Measurements from ENCODE around the gene ARHGAP15.
A peak's percentile ranks its signal among the peaks of the same experiment; 100 is the strongest.
"Not testable (repeated sequence)": the region's sequence is repeated elsewhere in the genome, so short reads cannot be mapped to it uniquely, and the experiment has no call there.

The ARHGAP15 gene
- total RNA-seq = 220 to 297 reads per million in 2 donors

DNA sequence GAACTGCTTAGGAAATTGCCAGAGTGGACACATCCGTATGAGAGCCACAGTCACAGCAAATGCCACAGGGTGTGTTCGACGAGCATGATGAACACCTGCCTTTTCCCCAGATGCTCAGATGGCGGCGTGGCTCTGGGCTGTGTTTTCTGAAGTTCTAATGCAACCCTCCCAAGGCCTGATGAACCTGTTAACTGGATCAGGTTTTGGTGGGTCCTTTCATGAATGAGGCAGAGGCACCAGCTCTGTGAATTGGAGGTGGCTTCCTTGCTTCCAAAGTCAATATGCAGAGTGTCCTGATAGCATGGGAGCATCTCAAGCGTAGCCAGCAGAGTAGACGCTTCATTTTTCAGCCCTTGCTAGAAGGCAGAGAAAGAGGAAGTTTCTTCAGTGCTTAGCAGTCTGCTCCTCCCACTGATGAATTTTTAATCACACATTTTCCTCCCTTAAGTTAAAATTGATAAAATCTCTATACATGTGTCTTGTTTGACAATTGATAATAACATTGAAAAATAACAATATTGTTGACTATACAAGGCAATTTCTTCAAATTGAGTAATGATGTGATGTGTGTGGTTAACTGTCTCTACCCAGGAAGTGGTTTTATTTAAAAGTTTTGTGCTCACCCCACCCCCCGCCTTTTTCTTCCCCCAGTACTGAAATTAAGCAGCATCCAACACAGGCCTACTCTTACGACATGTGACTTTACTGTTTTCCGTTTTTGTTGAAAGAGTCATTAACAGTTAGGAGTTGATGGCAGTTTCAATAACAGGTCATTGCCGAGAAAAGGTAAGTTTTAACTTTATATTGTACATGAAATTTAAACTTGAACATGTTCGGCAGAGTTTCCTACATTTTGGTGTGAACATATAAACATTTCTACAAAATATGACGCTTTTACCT, at the start of gene ARHGAP15:
Gene ARHGAP15 (plus strand): TSS at position 739 of the 900 bp plus-strand sequence.
- peak; percentile 45 for DNase-seq

DNA sequence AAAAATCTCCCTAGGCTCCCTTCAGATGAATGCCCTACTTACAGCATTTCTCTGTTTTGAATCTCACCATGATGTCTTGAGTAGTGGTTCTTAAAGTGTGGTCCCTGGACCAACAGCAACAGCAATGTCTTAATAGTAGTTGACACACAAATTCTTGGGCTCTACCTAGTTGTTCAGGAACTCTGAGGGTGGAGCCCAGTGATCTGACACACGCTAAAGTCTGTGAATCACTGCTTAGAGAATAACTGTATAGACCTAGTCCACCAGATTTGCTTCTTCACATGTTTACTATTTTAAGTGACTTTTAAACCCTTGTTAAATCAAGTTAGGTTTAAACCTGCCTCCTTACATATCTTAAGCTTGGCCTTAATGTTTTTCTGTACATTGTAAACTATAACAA, 47.6 kb upstream of the ARHGAP15 start:
- no peak for DNase-seq

DNA sequence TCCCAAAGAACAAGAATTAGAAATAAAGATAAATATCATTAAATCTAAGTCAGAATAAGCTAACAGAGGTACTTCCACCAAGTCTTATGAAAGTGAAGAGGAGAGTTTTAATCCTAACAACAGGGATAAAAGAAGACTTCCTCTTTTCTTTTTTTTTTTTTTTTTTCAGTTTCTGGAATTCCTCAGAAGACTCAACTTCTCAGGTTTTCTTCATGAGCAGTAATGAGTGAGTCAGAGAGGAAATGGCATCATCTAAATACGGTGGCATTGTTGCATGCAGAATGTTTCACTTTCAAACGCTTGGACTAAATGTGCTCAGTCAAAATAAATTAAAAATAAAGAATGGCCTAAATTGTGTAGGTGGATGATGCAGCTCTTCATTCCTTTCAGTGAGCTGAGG, 45.6 kb upstream of the ARHGAP15 start:
- no peak for DNase-seq

DNA sequence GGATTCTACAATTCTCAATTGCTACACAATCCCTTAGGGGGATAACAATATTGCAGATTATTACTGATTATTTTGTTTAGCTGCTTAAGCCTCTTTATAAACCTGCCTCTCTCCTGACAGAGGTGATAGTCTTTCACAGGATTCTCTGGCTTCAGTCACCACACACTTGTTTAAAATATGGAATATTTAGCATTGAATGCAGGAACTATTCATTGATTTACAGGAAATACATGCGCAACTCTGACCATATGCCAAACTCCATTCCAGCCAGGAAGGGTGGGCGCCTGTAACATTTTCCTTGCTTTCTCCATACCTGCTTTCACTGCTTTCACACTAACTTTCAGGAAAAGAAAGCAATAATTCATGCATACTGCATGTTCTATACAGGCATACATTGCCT, 44.8 kb upstream of the ARHGAP15 start:
- no peak for DNase-seq

DNA sequence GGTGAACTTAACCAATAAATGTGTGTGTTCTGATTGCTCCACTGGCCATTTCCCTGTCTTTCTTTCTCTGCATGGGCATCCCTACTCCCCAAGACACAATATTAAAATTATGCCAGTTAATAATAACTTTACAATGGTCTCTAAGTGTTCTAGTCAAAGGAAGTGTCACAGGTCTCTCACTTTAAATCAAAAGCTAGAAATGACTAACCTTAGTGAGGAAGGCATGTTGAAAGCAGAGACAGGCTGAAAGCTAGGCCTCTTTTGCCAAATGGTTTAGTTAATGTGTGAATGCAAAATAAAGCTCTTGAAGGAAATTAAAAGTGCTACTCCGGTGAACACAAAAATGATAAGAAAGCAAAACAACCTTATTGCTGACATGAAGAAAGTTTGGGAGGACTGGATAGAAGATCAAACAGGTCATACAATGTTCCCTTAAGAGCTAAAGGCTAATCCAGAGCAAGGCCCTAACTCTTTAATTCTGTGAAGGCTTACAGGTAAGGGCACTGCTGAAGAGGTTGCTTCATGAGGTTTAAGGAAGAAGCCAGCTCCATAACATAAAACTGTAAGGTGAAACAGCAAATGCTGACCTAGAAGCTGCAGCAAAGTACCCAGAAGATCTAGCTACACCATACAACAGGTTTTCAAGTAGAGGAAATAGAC, 44.0 kb upstream of the ARHGAP15 start:
- no peak for DNase-seq

DNA sequence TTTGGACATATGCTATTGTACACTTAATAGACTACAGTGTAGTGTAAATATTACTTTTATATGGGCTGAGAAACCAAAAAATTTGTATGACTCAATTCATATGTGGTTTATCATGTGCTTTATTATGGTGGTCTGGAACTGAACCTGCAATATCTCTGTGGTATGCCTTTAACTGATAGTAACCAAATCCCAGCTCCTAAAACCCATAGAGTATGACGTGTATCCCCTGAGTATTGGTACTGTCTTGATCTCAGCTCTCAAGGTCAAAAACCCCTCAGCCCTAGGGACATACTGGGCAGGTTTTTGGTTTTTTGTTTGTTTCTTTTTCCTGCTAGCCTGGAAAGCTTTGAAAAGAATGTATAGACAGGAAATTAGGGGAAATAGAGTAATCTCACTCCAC, 42.2 kb upstream of the ARHGAP15 start:
- no peak for DNase-seq

DNA sequence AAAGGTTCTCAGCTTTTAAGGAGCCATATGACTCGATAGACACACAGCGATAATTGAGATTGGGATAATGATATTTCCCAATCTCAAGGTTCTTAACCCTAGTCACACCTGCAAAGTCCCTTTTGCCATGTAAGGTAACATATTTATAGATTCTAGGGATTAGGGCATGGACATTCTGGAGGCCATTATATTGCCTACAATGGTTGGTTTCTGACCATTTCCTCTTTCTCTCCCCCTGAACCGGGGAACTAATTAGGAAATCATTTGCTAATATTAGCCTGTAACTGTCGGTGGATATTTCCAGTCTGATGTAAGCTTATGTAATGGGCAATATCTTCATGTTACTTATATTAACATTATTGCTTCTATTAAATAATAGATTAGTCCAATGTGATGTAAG, 40.8 kb upstream of the ARHGAP15 start:
- no peak for DNase-seq

DNA sequence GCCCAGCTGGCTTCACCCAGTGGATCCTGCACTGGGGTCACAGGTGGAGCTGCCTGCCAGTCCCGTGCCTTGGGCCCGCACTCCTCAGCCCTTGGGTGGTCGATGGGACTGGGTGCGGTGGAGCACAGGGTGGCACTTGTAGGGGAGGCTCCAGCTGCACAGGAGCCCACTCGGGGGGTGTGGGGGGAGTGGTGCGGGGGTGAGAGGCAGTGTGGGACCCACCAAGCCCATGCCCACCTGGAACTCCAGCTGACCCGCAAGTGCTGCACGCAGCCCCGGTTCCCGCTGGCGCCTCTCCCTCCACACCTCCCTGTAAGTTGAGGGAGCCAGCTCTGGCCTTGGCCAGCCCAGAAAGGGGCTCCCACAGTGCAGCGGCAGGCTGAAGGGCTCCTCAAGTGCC, 39.7 kb upstream of the ARHGAP15 start:
- DNase-seq = not testable (repeated sequence)

DNA sequence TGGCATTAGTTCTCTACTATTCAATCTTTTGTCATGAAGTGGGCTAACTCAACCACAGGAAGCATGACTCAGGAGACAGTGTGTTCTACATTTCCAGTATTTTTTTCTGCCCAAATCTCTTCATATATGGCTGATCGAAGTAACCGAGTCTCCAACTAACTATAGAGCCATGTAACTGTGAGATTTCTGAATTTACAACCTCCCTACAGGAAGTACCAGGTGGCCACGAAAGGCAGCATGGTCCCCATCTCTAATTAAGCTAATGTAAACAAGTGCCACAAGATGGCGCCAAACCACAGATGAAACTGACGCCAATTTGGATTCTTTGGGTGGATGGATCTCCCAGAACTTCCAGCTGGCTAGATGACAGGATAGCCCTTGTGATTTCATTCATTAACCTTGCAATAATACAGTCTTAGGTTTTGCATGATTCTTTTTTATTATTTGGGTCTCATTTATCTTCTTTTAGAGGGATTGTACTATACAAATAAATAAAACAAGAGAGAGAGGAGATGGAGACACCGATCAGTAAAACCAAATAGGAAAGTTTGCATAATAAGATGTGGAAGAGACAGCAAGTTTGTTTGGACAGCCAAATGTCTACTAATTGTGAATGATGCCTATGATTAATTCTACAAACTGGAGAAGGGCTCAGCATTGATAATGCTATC, 18.3 kb upstream of the ARHGAP15 start:
- DNase-seq = peak; percentile 56

DNA sequence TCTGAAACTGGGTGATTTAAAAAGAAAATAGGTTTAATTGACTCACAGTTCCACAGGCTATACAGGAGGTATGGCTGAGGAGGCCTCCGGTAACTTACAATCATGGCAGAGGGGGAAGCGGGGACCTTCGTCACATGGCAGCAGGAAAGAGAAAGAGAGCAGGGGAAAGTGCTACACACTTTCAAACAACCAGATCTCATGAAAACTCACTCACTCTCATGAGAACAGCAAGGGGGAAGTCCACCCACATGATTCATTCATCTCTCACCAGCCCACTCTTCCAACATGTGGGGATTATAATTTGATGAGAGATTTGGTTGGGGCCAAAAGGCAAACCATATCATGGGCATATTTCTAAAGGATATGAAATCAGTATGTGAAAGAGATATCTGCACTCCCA, 12.0 kb upstream of the ARHGAP15 start:
- DNase-seq = no peak

DNA sequence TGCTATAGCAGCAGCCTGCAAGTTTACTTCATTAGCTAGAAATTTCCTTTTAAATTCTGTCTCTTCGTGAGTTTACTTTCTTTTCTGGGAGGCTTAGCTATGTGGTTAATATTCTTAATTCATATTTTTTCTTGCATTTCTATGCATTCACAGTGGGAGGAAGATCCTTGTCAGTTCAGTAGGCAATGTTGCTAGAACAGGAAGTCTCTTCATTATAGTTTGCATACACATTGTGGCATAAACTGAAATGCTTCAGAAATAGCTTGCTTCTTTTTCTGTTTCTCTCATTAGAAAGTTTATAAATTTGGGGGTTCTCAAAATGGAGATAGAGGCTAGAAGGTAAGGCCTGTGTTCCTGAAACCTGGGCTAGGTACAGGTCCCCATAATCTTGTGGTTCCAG, 8.1 kb upstream of the ARHGAP15 start:
- DNase-seq = no peak

DNA sequence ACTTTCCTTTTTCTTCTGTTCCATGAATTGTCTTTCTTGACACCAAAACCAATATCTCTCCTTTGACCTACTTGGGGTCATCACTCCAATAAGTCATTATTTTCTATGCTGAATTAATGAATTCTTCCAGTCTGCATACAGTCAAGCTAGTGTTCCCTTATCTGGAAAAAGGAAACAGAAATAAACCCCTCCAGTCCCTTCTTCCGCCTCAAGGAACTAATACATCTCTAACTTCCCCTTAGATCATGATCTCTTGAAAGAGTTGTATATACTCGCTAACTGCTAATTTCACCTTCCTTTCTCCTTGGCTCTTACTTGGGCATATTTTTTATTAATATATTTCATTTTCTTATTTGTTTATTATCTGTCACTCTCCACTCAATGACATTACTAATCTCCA, 7.3 kb upstream of the ARHGAP15 start:
- no peak for DNase-seq

DNA sequence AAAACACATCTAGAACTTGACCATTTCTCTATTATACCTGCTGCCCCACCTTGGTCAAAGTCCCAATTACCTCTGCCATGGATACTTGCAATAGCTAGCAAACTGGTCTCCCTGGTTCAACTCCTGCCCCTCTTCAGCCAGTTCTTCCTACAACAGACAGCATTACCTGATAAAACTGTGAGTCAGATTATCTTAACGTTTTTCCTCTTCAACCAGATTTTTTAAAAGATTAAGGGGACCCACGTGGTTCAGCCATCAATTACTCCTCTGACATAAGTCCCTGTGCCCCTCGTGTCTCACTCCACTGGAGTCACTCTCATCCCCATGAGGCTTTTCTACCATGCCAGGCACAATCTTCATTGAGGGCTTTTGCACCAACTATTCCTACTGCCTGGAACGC, 5.3 kb upstream of the ARHGAP15 start:
- no peak for DNase-seq

DNA sequence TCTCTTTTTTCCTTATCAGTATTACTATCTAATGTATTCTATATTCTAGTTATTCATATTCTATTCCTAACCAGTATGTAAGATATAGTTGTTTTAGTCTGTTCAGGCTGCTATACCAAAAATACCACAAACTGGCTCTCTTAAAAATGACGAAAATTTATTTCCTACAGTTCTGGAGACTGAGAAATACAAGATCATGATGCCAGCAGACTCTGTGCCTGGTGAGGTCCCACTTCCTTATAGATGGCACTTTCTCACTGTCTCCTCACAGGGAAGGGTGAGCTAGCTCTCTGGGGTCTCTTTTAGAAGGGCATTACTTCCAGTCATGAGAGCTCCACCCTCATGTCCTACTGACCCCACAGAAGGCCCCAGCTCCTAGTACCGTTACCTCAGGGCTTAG, 4.8 kb upstream of the ARHGAP15 start:
- no peak for DNase-seq

DNA sequence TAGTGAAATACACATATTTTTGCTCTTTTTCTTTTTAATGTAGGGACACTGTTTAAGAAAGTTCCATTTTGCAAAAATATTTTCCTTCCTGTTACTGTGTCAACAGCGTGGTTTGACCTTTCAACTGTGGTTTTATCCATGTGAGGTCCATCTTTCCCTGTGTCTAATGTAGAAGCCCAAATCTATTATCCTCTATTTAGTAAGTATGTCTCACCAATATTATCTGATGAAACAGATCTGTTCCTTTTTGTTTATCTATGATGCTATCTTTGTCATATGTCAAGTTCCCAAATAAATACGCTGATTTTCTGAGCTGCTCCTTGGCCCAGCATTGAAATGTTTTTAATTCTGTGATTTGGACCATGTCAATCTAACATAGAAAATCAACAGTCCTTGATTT, 3.5 kb upstream of the ARHGAP15 start:
- no peak for DNase-seq

DNA sequence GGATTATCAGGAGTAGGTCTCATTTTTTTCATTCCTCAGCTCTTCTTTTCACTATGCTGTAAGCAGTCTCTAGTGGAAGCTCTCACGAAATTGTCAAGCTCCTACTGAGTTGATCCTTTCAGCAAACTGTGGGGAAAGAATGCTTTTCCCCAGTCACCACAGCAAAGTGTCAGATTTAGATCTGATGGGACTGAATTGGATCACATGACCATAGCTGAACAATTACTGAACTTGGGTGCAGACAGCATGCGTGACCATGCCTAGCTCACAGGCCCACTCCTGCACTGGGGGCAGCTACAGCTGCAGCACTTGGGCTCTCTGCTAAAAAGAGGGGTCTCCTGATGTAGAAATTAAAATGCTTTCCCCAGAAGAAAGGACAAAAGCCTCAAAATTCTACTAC, 3.1 kb downstream of the ARHGAP15 start:
- no peak for DNase-seq

DNA sequence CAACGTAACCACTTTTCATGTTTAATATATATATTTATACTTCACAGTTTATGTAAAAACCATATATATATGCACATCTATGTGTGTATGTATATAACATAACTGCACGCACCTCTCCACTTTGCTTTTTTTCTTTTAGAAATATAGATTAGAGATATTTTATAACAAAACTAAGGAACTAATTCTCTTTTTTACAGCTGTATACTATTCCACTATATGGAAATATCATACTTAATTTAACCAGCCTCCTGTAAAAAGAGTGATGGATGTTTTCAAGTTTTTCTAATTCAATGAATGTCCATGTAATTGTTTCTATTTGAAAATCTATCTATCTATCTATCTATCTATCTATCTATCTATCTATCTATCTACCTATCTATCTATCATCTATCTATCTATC, 4.6 kb downstream of the ARHGAP15 start:
- no peak for DNase-seq

DNA sequence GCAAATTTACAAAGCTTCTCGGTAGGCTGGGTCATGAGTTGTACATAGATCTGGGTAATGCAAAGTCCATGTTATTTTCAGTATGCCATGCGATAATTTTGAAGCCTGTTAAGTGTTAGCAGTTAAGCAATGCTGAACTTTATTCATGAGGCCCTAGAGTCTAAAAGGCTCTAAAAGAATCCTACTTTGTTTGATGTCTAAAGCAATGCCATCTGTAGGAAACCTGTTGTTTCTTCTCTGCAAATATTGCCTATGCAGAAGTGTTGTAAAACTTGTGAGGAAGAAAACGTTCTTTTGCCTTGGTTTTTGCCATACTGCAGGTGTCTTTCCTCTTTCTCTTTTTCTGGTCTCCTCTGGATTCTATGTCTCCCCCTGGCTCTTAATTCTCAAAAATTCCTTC, 9.1 kb downstream of the ARHGAP15 start:
- DNase-seq = no peak

DNA sequence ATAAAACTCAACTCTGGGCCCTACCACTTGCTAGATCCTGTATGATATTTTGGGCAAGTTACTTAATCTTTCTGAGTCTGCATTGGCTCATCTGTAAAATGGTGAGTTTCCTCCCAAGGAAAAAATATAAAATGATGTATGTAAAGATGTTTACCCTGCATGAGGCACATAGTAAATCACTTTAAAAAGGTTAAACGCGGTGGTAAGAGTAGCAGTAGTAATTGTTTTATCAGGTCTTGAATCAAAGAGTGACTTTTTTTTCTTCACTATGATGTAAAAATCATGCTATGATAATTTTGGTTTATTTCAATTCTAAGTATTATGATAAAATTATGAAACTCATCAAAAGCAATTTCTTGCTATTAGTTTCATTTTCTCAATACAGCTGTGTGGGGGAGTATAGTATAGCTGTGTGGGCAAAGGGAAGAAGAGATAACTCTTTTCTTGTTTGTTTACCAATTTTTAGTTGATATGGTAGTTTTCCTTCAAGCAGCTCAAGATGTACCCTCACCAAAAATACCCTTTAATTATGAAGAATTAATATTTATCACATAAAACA, 10.7 kb downstream of the ARHGAP15 start:
- no peak for DNase-seq

DNA sequence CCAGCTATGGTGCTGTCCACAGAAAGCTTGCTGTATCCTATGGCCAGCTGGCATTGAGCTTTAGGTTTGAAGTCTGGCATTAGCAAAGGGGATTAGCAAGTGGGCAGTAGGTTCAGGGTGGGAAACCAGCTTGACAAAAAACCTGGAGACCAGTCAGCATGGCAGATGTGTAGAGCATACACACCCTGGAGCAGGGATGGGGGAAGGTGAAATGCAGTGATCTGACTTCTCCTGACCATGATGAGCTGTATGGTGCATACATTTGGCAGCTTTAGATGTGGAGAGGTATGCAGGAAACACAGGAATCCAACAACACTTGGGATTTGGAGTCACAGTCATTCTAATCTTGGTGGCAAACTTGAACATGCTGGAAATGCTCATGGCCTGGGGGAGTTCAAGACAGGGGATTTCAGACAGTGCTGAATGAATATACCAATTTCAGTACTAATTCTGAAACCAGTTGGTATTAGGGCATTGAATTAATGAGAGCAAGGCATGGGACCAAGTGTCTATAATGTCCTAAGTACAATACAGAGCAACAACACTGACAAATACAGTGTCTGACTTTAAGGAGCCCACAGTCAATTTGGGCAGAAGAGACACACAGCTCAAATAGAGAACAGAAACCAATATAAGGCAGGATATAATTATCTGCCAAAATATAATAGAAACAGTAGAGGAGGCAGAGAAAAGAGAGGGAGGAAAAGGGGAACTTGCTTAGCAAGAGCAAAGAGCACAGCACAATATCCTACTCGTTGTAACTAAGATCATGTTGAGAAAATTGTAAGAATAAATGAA, 11.8 kb downstream of the ARHGAP15 start:
- no peak for DNase-seq

DNA sequence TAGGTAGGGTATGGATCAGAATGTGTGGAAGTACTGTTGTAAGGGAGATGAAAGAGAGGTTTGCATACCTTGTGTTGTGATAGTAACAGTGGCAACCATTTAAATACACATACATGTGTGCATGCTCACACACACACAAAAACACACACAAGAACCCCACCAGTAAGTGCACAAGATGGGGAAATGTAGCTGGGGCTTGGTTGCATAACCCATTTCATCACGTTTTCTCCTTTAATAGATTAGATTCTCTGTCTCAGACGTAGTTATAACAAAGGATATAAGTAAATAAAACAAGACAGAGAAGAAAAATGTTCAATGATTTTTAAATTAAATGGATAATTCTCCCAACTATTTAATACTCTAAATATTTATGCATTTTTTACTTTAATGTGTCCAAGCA, 13.4 kb downstream of the ARHGAP15 start:
- no peak for DNase-seq

DNA sequence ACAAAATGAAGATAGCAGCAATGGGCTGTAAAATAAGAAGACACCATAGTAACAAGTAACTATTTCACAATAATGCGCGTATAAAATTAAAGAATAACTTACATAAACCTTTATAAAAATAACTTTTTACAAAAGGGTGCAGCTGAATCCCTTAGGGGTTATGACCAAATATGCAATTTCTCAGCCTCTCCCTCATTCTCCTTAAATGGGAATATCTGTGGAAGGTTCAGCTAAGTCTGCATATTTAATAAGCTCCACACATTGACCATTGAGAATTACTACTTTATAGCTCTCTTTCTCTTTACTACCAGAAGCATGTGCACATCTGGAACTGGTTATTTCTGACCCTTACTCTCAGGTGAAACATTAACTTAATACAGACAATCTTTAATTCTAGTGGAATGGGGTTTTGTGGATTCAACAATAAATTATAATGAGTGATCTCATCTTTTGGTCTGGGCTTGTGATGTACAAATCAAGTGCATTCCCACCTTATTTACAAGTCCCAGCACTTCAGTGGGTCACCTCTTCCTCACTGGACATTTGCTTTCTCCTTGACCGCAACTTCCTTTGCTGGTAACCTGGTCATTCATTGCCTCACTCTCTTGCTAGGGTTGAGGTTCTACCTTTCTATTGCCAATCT, 15.7 kb downstream of the ARHGAP15 start:
- DNase-seq = no peak
